ENCODE data around the gene THAP7.

Gene THAP7

GRCh38 chr22:21041937-21042336, 40.0 kb upstream of the THAP7 start:
- TF ChIP-seq SIN3A (IDR thresholded peaks at IDR 0.05; ENCODE audit: borderline replicate concordance, insufficient read depth, low read length) (no peak), FOXP2 (optimal IDR thresholded peaks at IDR 0.05; ENCODE audit: borderline replicate concordance, extremely low read depth, extremely low read length, insufficient read depth) (no peak), REST (IDR thresholded peaks at IDR 0.05; ENCODE audit: insufficient read depth in 1 of 2, low read depth in 2 of 2, low read length in 2 of 2) (no peak), POLR2AphosphoS5 (IDR thresholded peaks at IDR 0.05; ENCODE audit: low read depth, low read length) (no peak), TAF1 (IDR thresholded peaks at IDR 0.05; ENCODE audit: borderline replicate concordance, insufficient read depth, low read length) (no peak)

- TF ChIP-seq REST (IDR thresholded peaks at IDR 0.05; ENCODE audit: insufficient read depth in 1 of 2, low read depth in 2 of 2, low read length in 2 of 2) = peak in 1 of 2 experiments; percentile 64; a peak in 1 of 4 replicates
- TF ChIP-seq SIN3A (IDR thresholded peaks at IDR 0.05; ENCODE audit: borderline replicate concordance, insufficient read depth, low read length) = no peak
Observed at GRCh38 chr22:21038405-21038804, 36.5 kb upstream of the THAP7 start.

GRCh38 chr22:21034989-21035388, 33.1 kb upstream of the THAP7 start:
- TF ChIP-seq SIN3A (IDR thresholded peaks at IDR 0.05; ENCODE audit: borderline replicate concordance, insufficient read depth, low read length) = no peak
- TF ChIP-seq REST (IDR thresholded peaks at IDR 0.05; ENCODE audit: insufficient read depth in 1 of 2, low read depth in 2 of 2, low read length in 2 of 2) = no peak
- no peak for TF ChIP-seq POLR2AphosphoS5 (IDR thresholded peaks at IDR 0.05; ENCODE audit: low read depth, low read length)
- no peak for TF ChIP-seq TAF1 (IDR thresholded peaks at IDR 0.05; ENCODE audit: borderline replicate concordance, insufficient read depth, low read length)
- TF ChIP-seq FOXP2 (optimal IDR thresholded peaks at IDR 0.05; ENCODE audit: borderline replicate concordance, extremely low read depth, extremely low read length, insufficient read depth) = no peak

- TF ChIP-seq REST (IDR thresholded peaks at IDR 0.05; ENCODE audit: insufficient read depth in 1 of 2, low read depth in 2 of 2, low read length in 2 of 2) (no peak), POLR2AphosphoS5 (IDR thresholded peaks at IDR 0.05; ENCODE audit: low read depth, low read length) (no peak), SIN3A (IDR thresholded peaks at IDR 0.05; ENCODE audit: borderline replicate concordance, insufficient read depth, low read length) (no peak), FOXP2 (optimal IDR thresholded peaks at IDR 0.05; ENCODE audit: borderline replicate concordance, extremely low read depth, extremely low read length, insufficient read depth) (no peak), TAF1 (IDR thresholded peaks at IDR 0.05; ENCODE audit: borderline replicate concordance, insufficient read depth, low read length) (no peak)
Observed at GRCh38 chr22:21033895-21034294, 32.0 kb upstream of the THAP7 start.

All from PFSK-1 (cell line).